Activated CD4-positive, CD25-positive, alpha-beta regulatory T cell treated with anti-CD3 and anti-CD28 coated beads, Interleukin-2, amount 50 U/mL, for 24 hours (primary cell): ENCODE data around the gene CLIC5.
A peak's percentile ranks its signal among the peaks of the same experiment; 100 is the strongest.

Source experiments
- ATAC-seq, 2 donors: fragments of 150-1000 bp; cut with Tn5 transposase; one replicate each; pipeline ENCODE4 v1.10.0; 2021; ENCODE audit warnings: mild to moderate bottlenecking in 1 of 2, moderate library complexity in 1 of 2

CLIC5 gene

GRCh38 chr6:46015119-46015968 is at the start of gene CLIC5:
Gene CLIC5, minus strand, starts transcription at chr6:46015860. Its CDS starts 318 bp downstream, at chr6:46015542.
- ATAC-seq, result no peak

- ATAC-seq, result no peak
These were observed 47.3 kb upstream of the CLIC5 start for GRCh38 chr6:46062991-46063390.

GRCh38 chr6:46062312-46062711 is 46.7 kb upstream of the CLIC5 start:
- no peak for ATAC-seq

- no peak for ATAC-seq
These were observed 45.8 kb upstream of the CLIC5 start for GRCh38 chr6:46061497-46061896.

- ATAC-seq, result no peak
These were observed 43.9 kb upstream of the CLIC5 start for GRCh38 chr6:46059608-46060007.

- no peak for ATAC-seq
These were observed 43.3 kb upstream of the CLIC5 start for GRCh38 chr6:46058951-46059350.

- ATAC-seq, result no peak
These were observed 42.1 kb upstream of the CLIC5 start for GRCh38 chr6:46057792-46058191.

- ATAC-seq, result no peak
These were observed 41.4 kb upstream of the CLIC5 start for GRCh38 chr6:46056906-46057529.

- ATAC-seq, result no peak
These were observed 38.9 kb upstream of the CLIC5 start for GRCh38 chr6:46054516-46054915.

DNA sequence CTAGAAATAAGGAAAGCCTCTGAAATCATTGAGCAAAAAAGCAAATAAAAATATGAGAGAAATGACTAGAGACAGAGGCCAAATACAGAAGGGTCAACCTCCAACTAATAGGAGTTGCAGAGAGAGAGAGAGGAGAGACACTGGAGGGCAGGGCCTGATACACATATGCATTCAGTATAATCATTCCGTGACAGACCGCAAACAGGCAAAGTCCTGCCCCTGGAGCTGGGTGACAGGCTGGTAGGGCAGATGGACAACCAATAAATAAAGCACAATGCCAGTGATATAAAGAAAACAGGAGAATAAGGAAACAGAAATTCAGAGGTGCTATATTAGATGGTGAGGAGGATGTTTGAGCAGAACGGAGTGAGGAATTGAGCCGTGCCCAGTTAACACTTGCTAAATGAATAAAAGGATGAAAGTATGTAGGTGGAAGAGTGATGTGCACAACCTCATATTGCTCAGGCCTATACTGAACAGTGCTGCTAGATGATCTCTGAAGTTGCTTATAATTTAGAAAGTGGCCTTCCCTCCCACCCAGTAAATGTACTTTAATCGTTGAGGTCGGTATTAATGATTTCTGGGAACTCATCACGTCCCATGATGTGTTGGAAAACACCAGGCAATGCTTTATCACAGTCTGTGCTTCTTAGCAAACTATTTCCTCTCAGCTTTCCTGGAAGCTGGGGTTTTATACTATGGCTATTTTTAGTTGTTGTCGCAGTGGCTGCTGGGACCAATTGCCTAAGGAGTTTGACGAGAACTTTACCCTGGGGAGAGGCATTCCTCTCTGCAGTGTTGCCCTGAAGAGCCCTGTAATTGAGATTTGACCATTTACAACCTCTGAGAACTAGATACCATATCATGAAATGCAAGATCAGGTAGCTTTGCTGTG is 37.6 kb upstream of the CLIC5 start:
- ATAC-seq, result peak; percentile 28 to 35

GRCh38 chr6:46052479-46052878 is 36.8 kb upstream of the CLIC5 start:
- no peak for ATAC-seq

GRCh38 chr6:46051962-46052361 is 36.3 kb upstream of the CLIC5 start:
- ATAC-seq, result no peak

DNA sequence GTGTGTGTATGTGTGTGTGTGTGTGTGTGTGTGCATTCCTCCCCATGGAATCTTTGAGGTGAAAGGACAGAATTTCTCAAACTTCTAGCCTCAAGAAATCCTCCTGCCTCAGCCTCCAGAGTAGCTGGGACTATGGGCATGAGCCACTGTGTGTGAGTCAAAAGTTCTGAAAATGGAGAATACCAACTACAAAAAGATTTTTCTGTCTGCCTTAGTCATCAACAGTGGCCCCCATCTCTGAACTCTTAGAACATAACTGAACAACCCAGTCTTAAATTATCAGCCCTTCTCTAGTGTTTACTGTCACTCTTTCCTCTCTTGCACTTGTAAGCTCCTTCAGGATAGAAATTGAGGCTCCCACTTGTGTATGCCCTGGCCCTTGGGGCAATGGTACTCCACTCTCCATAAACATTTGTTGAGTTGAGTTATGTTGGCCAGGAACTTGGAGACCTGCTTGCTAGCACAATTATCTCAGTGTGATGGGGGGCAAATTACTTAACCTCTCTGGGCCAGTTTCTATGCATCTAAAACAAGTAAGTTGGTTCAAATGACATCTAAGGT is 35.3 kb upstream of the CLIC5 start:
- ATAC-seq, result peak in 1 of 2 donors; percentile 42

DNA sequence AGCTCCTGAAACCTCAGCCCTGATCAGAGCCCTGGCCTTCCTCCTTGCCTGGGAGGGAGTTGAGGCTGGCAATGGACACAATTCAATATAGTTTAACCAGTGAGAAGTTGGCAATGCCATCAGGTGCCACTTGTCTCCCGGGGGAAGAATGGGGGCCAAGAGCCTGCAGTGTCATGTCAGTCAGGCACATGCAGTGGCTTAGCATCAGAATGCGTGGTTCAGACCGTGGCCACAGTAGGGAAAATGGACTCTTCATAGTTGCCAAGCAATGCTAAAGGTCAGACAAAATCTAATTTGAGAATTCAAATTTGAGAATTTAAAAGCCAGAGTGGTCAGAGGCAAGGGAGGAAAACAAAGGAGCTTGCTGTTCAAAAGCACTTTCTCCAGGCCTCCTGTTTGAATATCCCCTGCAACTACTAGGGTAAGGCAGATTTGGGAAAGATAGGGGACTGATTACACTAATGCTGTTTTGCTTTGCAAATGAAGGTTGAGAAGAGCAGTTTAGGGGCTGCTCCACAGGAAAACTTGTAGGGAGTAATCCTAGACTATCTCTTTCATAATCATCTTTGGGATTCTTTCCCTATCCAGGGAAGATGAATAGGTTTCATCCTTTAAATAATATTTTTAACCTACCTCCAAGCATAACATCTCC is 33.1 kb upstream of the CLIC5 start:
- no peak for ATAC-seq

DNA sequence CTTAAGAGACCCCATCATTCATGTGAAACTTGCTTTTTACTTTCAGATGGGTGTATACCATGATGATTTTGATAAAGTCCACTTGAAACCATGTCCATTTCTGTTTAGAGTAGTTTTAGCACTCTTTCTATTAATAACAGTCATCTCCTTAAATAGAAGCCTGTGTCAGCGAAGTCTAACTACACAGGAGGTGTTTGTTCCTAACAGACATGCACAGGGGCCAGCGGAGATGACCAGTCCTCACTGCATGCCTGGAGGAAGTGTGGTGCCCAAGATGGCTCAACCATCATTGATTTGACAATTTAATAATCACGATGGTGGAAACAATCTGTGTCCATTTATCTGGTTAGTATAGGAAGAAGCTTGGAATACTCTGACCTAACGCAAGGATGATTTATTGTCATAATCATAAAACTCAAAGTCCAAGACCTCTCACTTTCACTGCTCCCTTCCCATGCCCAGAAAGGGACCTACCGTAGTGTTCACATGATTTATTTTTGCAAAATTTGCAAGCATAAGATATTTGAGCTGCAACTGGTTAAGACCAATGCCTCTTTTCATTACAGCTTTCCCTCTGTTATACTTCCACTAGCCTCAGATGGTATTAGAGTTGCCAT is 31.0 kb upstream of the CLIC5 start:
- ATAC-seq, result no peak

GRCh38 chr6:46044881-46045617 is 29.4 kb upstream of the CLIC5 start:
- peak in 1 of 2 donors; percentile 49 for ATAC-seq

- peak; percentile 30 to 32 for ATAC-seq
These were observed 26.8 kb upstream of the CLIC5 start for GRCh38 chr6:46042355-46042999.

GRCh38 chr6:46040288-46040687 is 24.6 kb upstream of the CLIC5 start:
- no peak for ATAC-seq

GRCh38 chr6:46039646-46040045 is 24.0 kb upstream of the CLIC5 start:
- ATAC-seq, result no peak

GRCh38 chr6:46036911-46037310 is 21.3 kb upstream of the CLIC5 start:
- ATAC-seq, result no peak

DNA sequence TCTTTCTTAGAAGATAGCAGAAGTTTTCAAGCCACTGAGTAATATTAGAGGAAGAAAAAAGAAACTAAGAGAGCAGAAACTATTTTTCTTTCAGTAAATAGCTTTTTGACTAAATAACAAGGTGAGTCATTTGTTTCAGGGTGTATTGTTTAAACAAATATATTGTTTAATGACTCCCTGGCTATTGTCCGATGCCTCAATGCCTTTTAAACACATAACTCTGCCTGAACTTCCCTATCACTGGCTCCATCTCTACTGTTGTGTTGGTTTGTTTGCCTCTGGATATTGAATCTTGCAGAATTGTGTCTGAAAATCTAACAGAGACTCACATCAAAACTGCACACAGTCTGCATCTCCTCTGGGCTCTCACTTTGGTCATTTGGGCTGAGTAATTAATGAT is 19.6 kb upstream of the CLIC5 start:
- ATAC-seq, result no peak
